Mesenchymal stem cell (in vitro differentiated cells and primary cell): ENCODE results near the gene HMMR.
A peak's percentile ranks its signal among the peaks of the same experiment; 100 is the strongest.

ENCODE experiments used
- DNase-seq: peaks from one replicate; pipeline ENCODE4 v3.0.0-alpha.2; 2013
- H2AFZ ChIP-seq: one replicate; pipeline ENCODE4 v1.6.1; 2013; ENCODE audit warnings: low read depth, mild to moderate bottlenecking, control low read depth, inconsistent platforms, low read length, moderate library complexity
- H2AK5ac ChIP-seq: 2 replicates; pipeline ENCODE4 v1.6.1; 2013; ENCODE audit warnings: low read length, moderate library complexity, mild to moderate bottlenecking, inconsistent platforms; ENCODE audit not compliant: severe bottlenecking
- H2BK120ac ChIP-seq: one replicate; pipeline ENCODE4 v1.6.1; 2013; ENCODE audit warnings: low read depth, mild to moderate bottlenecking, inconsistent platforms, low read length, moderate library complexity
- H2BK12ac ChIP-seq, 2 experiments: one replicate each; pipeline ENCODE4 v1.6.1; 2013; ENCODE audit warnings: inconsistent platforms in 2 of 2, low read length in 2 of 2, mild to moderate bottlenecking in 2 of 2, moderate library complexity in 2 of 2, control low read depth in 1 of 2
- H2BK15ac ChIP-seq: one replicate; pipeline ENCODE4 v1.6.1; 2013; ENCODE audit warnings: mild to moderate bottlenecking, low read depth, inconsistent platforms; ENCODE audit not compliant: poor library complexity, severe bottlenecking
- H2BK5ac ChIP-seq: 2 replicates; pipeline ENCODE4 v1.6.1; 2013; ENCODE audit warnings: low read depth, mild to moderate bottlenecking, low read length, control low read depth, inconsistent platforms; ENCODE audit not compliant: poor library complexity, severe bottlenecking
- H3K14ac ChIP-seq, 2 experiments: one replicate each; pipeline ENCODE4 v1.6.1; 2013; ENCODE audit warnings: inconsistent platforms in 2 of 2, low read length in 2 of 2, control low read depth in 1 of 2, mild to moderate bottlenecking in 1 of 2, moderate library complexity in 1 of 2
- H3K18ac ChIP-seq, 2 experiments: one replicate each; pipeline ENCODE4 v1.6.1; 2013; ENCODE audit warnings: inconsistent platforms in 2 of 2, low read length in 2 of 2, control low read depth in 1 of 2, low read depth in 1 of 2, mild to moderate bottlenecking in 1 of 2
- H3K23ac ChIP-seq, 2 experiments: one replicate each; pipeline ENCODE4 v1.6.1; 2013; ENCODE audit warnings: inconsistent platforms in 2 of 2, low read length in 2 of 2, mild to moderate bottlenecking in 2 of 2, moderate library complexity in 2 of 2, control low read depth in 1 of 2
- H3K27ac ChIP-seq: 2 replicates; pipeline ENCODE4 v1.5.1; 2013; ENCODE audit warnings: mild to moderate bottlenecking, moderate library complexity, low read length, control low read depth, inconsistent platforms; ENCODE audit not compliant: poor library complexity, severe bottlenecking
- H3K27me3 ChIP-seq, 2 experiments: 2 replicates each; pipeline versions ENCODE4 v1.6.1 to v1.7.0; 2013; ENCODE audit warnings: low read length in 2 of 2, mild to moderate bottlenecking in 2 of 2, moderate library complexity in 2 of 2, control low read depth in 1 of 2, inconsistent platforms in 1 of 2; ENCODE audit not compliant: control insufficient read depth in 1 of 2, insufficient read depth in 1 of 2
- H3K36me3 ChIP-seq, 2 experiments: 2 replicates each; pipeline versions ENCODE4 v1.6.1 to v1.7.0; 2013; ENCODE audit warnings: low read length in 2 of 2, control low read depth in 1 of 2, inconsistent platforms in 1 of 2, low read depth in 1 of 2, mild to moderate bottlenecking in 1 of 2; ENCODE audit not compliant: insufficient read depth in 2 of 2, control insufficient read depth in 1 of 2
- H3K4ac ChIP-seq, 2 experiments: one replicate each; pipeline ENCODE4 v1.6.1; 2013; ENCODE audit warnings: inconsistent platforms in 2 of 2, low read length in 2 of 2, mild to moderate bottlenecking in 2 of 2, moderate library complexity in 2 of 2, control low read depth in 1 of 2, low read depth in 1 of 2
- H3K4me1 ChIP-seq: 2 replicates; pipeline ENCODE4 v1.6.1; 2013; ENCODE audit warnings: low read depth, low read length, control low read depth; ENCODE audit not compliant: control insufficient read depth, insufficient read depth
- H3K4me2 ChIP-seq: 2 replicates; pipeline ENCODE4 v1.6.1; 2013; ENCODE audit warnings: low read length, mild to moderate bottlenecking, inconsistent platforms; ENCODE audit not compliant: poor library complexity, severe bottlenecking
- H3K4me3 ChIP-seq, 2 experiments: 2 replicates each; pipeline versions ENCODE4 v1.5.1 to v1.7.0; 2013; ENCODE audit warnings: low read length in 2 of 2, mild to moderate bottlenecking in 2 of 2, control low read depth in 1 of 2, low read depth in 1 of 2; ENCODE audit not compliant: insufficient read depth in 1 of 2
- H3K79me1 ChIP-seq: replicated peaks from 2 replicates; pipeline ENCODE4 v1.6.1; 2013; ENCODE audit warnings: mild to moderate bottlenecking, control low read depth, low read length, inconsistent platforms; ENCODE audit not compliant: poor library complexity, severe bottlenecking
- H3K9ac ChIP-seq: 2 replicates; pipeline ENCODE4 v1.7.0; 2013; ENCODE audit warnings: mild to moderate bottlenecking, low read length, moderate library complexity
- H3K9me3 ChIP-seq: 2 replicates; pipeline ENCODE4 v1.7.0; 2013; ENCODE audit warnings: mild to moderate bottlenecking, low read length; ENCODE audit not compliant: control insufficient read depth
- H4K8ac ChIP-seq: one replicate; pipeline ENCODE4 v1.6.1; 2013; ENCODE audit warnings: inconsistent platforms, mild to moderate bottlenecking, low read length, moderate library complexity
- H4K91ac ChIP-seq: one replicate; pipeline ENCODE4 v1.6.1; 2013; ENCODE audit warnings: mild to moderate bottlenecking, low read length, inconsistent platforms
- WGBS: methylation state at CpG from one replicate; pipeline ENCODE4 v1.1.7; 2013; ENCODE audit warnings: mixed read lengths; 5-methylcytosine and 5-hydroxymethylcytosine counted together

The HMMR gene

DNA sequence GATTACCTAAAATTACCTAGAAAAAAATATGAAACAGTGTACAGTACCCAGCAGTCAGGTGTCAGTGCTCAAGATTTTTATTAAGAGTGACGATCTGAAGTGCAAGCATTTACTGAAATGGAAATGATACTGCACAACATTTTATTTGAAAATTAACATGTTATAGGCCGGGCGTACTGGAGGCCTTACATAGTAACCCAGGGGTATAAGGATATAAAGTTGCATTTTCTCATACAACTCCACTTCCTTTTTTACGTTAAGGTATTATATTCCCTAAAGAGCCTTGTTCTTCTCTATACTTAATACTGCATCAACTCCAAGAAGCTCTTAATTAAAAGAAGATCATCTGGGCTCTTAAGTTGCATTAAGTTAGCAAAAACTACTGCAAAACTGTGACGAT lies 48.3 kb downstream of the HMMR start:
- no peak overlapping the region for H3K27ac ChIP-seq
- 95% methylated on average over 4 of the region's 5 CpGs for whole genome bisulfite sequencing
- peaks cover 1% of the 10 kb centered on the region for H3K4me1 ChIP-seq

DNA sequence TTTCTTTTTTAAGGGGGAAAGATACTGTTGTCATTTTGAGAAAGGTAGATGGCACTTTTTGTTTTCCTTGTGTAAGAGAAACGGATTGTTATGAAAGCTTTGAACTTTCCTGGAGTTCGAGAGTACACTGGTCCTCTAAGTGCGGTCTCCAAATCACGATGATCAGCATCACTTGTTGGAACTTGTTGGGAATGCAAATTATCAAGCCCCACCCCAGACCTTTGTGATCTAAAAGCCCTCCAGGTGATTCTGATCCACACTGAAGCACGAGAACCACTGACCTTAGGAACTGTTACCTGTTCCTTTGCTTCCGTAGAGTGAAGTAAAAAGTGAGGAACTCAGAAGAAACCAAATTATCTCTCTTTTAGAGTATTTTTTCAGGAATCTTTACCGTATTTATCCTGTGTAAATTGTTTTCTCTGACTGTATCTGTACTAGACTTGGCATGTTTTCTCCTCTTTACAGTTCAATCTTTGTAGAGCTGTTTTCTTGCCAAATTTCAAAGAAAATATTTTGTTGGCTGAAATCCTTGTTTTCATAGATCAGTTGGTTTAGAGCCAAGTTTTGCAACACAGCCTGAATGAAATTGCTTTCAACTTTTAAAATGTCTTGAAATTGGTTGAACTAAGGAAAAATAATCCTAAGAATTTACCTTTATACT lies 49.0 kb downstream of the HMMR start:
- Histone ChIP-seq H2AFZ (no peak overlapping the region), H3K14ac (no peak overlapping the region), H3K4me1 (peaks cover 1% of the 10 kb centered on the region), H4K91ac (no peak overlapping the region), H3K9me3 (no peaks in the 10 kb centered on the region), H2BK5ac (no peak overlapping the region), H3K79me1 (peaks cover 4% of the 10 kb centered on the region), H3K18ac (peak overlapping the region in 1 of 2 experiments; percentile 40), H3K27me3 (no peaks in the 10 kb centered on the region), H2BK12ac (no peak overlapping the region), H2BK15ac (no peak overlapping the region), H3K23ac (no peak overlapping the region), H4K8ac (no peak overlapping the region), H3K36me3 (peaks cover 8 to 27% of the 10 kb centered on the region in 2 experiments), H3K27ac (peak overlapping the region; percentile 35), H3K4me2 (no peak overlapping the region), H3K4me3 (peak overlapping the region in 1 of 2 experiments; percentile 89), H2BK120ac (no peak overlapping the region), H3K4ac (no peak overlapping the region), H3K9ac (peak overlapping the region; percentile 94), H2AK5ac (no peak overlapping the region)
- peak; percentile 36 for DNase-seq
- WGBS: 75% methylated on average over 4 of the region's 7 CpGs

More for the DNA sequence above, 48.3 kb downstream of the HMMR start:
- no peak overlapping the region for H4K8ac ChIP-seq
- peaks cover 8 to 20% of the 10 kb centered on the region in 2 experiments for H3K36me3 ChIP-seq
- no peak overlapping the region for H2BK5ac ChIP-seq
- no peak for DNase-seq
- no peak overlapping the region for H2BK15ac ChIP-seq
- H3K4me2 ChIP-seq: no peak overlapping the region
- peak overlapping the region; percentile 94 for H3K9ac ChIP-seq
- H2AK5ac ChIP-seq: no peak overlapping the region
- H2AFZ ChIP-seq: no peak overlapping the region
- H3K14ac ChIP-seq: no peak overlapping the region
- H3K4ac ChIP-seq: no peak overlapping the region
- H2BK120ac ChIP-seq: no peak overlapping the region
- no peak overlapping the region for H2BK12ac ChIP-seq
- no peak overlapping the region for H4K91ac ChIP-seq
- H3K27me3 ChIP-seq: no peaks in the 10 kb centered on the region
- H3K79me1 ChIP-seq: peaks cover 4% of the 10 kb centered on the region
- no peak overlapping the region for H3K23ac ChIP-seq
- no peak overlapping the region for H3K18ac ChIP-seq
- H3K9me3 ChIP-seq: no peaks in the 10 kb centered on the region
- H3K4me3 ChIP-seq: peak overlapping the region in 1 of 2 experiments; percentile 89

DNA sequence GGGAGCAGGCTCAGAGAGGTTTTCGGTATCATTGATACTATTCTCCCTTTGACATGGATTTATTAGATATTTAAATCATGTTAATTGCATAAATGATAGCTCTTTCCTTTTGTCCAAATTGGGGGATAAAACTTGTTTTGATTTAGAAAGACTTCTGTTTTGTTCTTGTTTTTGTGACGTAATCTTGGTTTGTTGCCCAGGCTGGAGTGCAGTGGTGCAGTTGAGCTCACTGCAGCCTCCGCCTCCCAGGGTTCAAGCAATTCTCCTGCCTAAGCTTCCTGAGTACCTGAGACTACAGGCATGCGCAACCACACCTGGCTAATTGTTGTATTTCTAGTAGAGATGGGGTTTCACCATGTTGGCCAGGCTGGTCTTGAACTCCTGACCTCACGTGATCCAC lies 52.1 kb downstream of the HMMR start:
- no peak for DNase-seq
- Histone ChIP-seq H3K27ac (no peak overlapping the region), H2AFZ (no peak overlapping the region), H3K4ac (no peak overlapping the region), H3K4me2 (no peak overlapping the region), H2BK12ac (no peak overlapping the region), H3K9ac (no peak overlapping the region), H3K9me3 (no peaks in the 10 kb centered on the region), H2BK120ac (no peak overlapping the region), H2BK15ac (no peak overlapping the region), H3K79me1 (peaks cover 11% of the 10 kb centered on the region), H3K18ac (no peak overlapping the region), H3K36me3 (peaks cover 17 to 58% of the 10 kb centered on the region in 2 experiments), H4K8ac (no peak overlapping the region), H3K14ac (no peak overlapping the region), H2AK5ac (no peak overlapping the region), H3K23ac (no peak overlapping the region), H2BK5ac (no peak overlapping the region), H4K91ac (no peak overlapping the region), H3K4me1 (peaks cover 1% of the 10 kb centered on the region), H3K4me3 (no peak overlapping the region), H3K27me3 (no peaks in the 10 kb centered on the region)
- WGBS: 97% methylated on average over 4 of the region's 5 CpGs

DNA sequence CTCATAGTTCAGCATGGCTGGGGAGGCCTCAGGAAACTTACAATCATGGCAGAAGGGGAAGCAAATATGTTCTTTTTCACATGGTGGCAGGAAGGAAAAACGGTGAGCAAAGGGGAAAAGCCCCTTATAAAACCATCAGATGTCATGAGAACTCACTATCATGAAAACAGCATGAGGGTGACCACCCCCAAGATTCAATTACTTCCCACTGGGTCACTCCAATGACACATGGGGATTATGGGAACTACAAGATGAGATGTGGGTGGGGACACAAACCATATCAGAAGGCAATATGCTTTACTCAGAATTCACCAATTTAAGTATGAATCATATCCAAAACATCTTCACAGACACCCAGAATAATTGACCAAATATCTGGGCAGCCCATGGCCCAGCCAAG lies 64.7 kb downstream of the HMMR start:
- no peak for DNase-seq
- Histone ChIP-seq H2AK5ac (no peak overlapping the region), H3K79me1 (no peaks in the 10 kb centered on the region), H3K18ac (no peak overlapping the region), H4K91ac (no peak overlapping the region), H2BK120ac (no peak overlapping the region), H2BK15ac (no peak overlapping the region), H4K8ac (no peak overlapping the region), H3K4me2 (no peak overlapping the region), H3K9ac (no peak overlapping the region), H3K9me3 (peaks cover 7% of the 10 kb centered on the region), H3K27ac (no peak overlapping the region), H3K27me3 (no peaks in the 10 kb centered on the region), H3K23ac (no peak overlapping the region), H2BK12ac (no peak overlapping the region), H2AFZ (no peak overlapping the region), H3K4me1 (no peaks in the 10 kb centered on the region), H3K4me3 (no peak overlapping the region), H2BK5ac (no peak overlapping the region), H3K14ac (no peak overlapping the region), H3K4ac (no peak overlapping the region), H3K36me3 (peaks cover 6 to 22% of the 10 kb centered on the region in 2 experiments)
- WGBS: no CpG with 5 or more reads among the region's 1 CpG
